Activated CD8-positive, alpha-beta T cell treated with anti-CD3 and anti-CD28 coated beads, Interleukin-2, amount 10 ng/mL, durations not matched to agents 7 days and 5 days (primary cell): ENCODE measurements around the gene TSPEAR. TPM values are rescaled to one million over a fixed set of nuclear protein-coding genes. Genes with fewer than 3 reads are reported as not detected.
"Not testable (repeated sequence)": the region's sequence is repeated elsewhere in the genome, so short reads cannot be mapped to it uniquely, and the experiment has no call there.

Experiments
- ATAC-seq: fragments of 150-1000 bp; cut with Tn5 transposase; one replicate; pipeline ENCODE4 v1.10.0; 2021; ENCODE audit warnings: moderate library complexity
- CTCF ChIA-PET: fragments of 350-600 bp; sonication (Branson Sonifier 250); formaldehyde crosslinking; loops from one replicate; lab custom pipeline; 2021; ENCODE audit warnings: antibody characterized with exemption; lab: Charles Lee
- POLR2A ChIA-PET: fragments of 350-600 bp; sonication (Branson Sonifier 250); formaldehyde crosslinking; loops from one replicate; lab custom pipeline; 2021; ENCODE audit warnings: antibody characterized with exemption; lab: Charles Lee
- DNase-seq: peaks from one replicate; pipeline ENCODE4 v3.0.0-alpha.2; 2020
- H3K27ac Mint-ChIP-seq: one replicate; pipeline ENCODE4 v1.8.0; 2021; ENCODE audit warnings: mild to moderate bottlenecking, mixed read lengths
- H3K27me3 Mint-ChIP-seq: one replicate; pipeline ENCODE4 v1.8.0; 2021; ENCODE audit warnings: low read depth, mixed read lengths
- H3K36me3 Mint-ChIP-seq: one replicate; pipeline ENCODE4 v1.8.0; 2021; ENCODE audit warnings: low read depth, mixed read lengths
- H3K4me1 Mint-ChIP-seq: one replicate; pipeline ENCODE4 v1.8.0; 2021; ENCODE audit warnings: low read depth, mixed read lengths
- H3K4me3 Mint-ChIP-seq: one replicate; pipeline ENCODE4 v1.8.0; 2021; ENCODE audit warnings: mild to moderate bottlenecking, mixed read lengths
- H3K9me3 Mint-ChIP-seq: one replicate; pipeline ENCODE4 v1.8.0; 2022; ENCODE audit warnings: mixed read lengths; ENCODE audit not compliant: insufficient read depth
- total RNA-seq, 2 experiments: library from RNA; stranded (reverse); gene quantifications; one replicate each; pipeline ENCODE4 v1.2.3, GENCODE V29; 2021

Gene TSPEAR
- total RNA-seq, 2 experiments from 2014 or later: not detected

DNA sequence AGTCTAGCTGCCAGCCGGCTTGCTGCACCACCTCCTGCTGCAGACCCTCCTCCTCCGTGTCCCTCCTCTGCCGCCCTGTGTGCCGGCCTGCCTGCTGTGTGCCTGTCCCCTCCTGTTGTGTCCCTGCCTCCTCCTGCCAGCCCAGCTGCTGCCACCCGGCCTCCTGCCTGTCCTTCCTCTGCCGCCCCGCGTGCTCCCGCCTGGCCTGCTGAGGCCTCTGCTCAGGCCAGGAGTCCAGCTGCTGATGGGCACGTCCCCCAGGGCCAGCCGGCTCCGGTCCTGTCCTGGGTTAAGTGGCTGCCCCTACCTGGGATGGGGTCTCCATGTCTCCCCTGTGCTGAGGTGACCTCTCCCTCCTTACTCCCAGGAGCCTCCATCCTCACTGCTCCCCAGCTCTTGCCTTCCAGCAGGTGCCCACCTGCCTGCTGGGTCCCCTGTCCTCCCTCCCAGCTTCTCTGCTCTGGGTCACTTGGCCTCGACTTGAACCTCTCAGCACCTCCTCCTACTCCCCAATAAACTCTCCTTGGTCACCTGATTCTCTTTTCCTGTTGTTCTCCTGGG is 98.6 kb downstream of the TSPEAR start:
- no peak overlapping the region for H3K4me3 Mint-ChIP-seq
- POLR2A ChIA-PET: no interaction called here
- H3K4me1 Mint-ChIP-seq: peaks cover 12% of the 10 kb centered on the region

DNA sequence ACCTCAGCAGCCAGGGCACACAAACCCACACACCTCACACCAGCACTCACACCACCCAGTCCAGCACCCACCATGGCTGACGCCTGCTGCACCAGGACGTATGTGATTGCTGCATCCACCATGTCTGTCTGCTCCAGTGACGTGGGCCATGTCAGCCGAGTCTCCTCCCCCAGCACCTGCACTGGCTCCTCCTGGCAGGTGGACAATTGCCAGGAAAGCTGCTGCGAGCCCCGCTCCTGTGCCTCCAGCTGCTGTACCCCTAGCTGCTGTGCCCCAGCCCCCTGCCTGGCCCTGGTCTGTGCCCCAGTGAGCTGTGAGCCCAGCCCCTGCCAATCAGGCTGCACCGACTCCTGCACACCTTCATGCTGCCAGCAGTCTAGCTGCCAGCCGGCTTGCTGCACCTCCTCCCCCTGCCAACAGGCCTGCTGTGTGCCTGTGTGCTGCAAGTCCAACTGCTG is 99.3 kb downstream of the TSPEAR start, which contains the start of gene KRTAP10-8:
Gene KRTAP10-8 (plus strand): TSS at position 51 of the 458 bp plus-strand sequence. CDS start 22 bp downstream, at position 73.
- ChIA-PET CTCF (no interaction called here), POLR2A (no interaction called here)
- peaks cover 3% of the 10 kb centered on the region for H3K36me3 Mint-ChIP-seq
- no peak within 1 kb of the TSS for H3K4me3 Mint-ChIP-seq
- peaks cover 2% of the 10 kb centered on the region for H3K27me3 Mint-ChIP-seq
- no peak within 1 kb of the TSS for H3K27ac Mint-ChIP-seq
- DNase-seq: no peak
- peaks cover 22% of the 10 kb centered on the region for H3K9me3 Mint-ChIP-seq
- peaks cover 9% of the 10 kb centered on the region for H3K4me1 Mint-ChIP-seq
- no peak for ATAC-seq

More for the DNA sequence above, 98.6 kb downstream of the TSPEAR start:
- CTCF ChIA-PET: no interaction called here
- Mint-ChIP-seq H3K27me3 (peaks cover 1% of the 10 kb centered on the region), H3K9me3 (peaks cover 22% of the 10 kb centered on the region), H3K36me3 (peaks cover 3% of the 10 kb centered on the region), H3K27ac (no peak overlapping the region)
- no peak for DNase-seq
- no peak for ATAC-seq

DNA sequence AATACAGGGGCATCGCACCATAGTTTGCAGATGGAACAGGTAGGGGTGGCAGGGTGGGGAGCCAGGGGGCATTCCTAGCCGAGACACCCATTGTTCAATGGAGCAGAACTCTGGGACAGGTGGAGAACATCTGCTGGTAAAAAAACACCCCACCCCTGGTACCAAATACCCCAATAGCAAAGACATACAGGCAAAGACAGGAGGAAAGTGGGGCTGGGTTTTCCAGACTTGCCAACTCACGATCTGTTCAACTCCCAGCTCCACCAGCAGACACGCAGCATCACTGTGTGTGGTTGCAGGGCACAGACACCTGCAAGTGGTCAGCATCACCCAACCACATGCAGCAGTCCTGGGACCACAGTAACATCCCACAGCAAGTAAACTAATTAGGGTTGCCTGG is 99.8 kb downstream of the TSPEAR start:
- peaks cover 4% of the 10 kb centered on the region for H3K27me3 Mint-ChIP-seq
- no peak for DNase-seq
- peaks cover 6% of the 10 kb centered on the region for H3K4me1 Mint-ChIP-seq
- H3K9me3 Mint-ChIP-seq: peaks cover 22% of the 10 kb centered on the region
- no peak overlapping the region for H3K27ac Mint-ChIP-seq
- H3K36me3 Mint-ChIP-seq: peaks cover 3% of the 10 kb centered on the region
- POLR2A ChIA-PET: no interaction called here
- CTCF ChIA-PET: no interaction called here
- no peak for ATAC-seq
- H3K4me3 Mint-ChIP-seq: no peak overlapping the region

DNA sequence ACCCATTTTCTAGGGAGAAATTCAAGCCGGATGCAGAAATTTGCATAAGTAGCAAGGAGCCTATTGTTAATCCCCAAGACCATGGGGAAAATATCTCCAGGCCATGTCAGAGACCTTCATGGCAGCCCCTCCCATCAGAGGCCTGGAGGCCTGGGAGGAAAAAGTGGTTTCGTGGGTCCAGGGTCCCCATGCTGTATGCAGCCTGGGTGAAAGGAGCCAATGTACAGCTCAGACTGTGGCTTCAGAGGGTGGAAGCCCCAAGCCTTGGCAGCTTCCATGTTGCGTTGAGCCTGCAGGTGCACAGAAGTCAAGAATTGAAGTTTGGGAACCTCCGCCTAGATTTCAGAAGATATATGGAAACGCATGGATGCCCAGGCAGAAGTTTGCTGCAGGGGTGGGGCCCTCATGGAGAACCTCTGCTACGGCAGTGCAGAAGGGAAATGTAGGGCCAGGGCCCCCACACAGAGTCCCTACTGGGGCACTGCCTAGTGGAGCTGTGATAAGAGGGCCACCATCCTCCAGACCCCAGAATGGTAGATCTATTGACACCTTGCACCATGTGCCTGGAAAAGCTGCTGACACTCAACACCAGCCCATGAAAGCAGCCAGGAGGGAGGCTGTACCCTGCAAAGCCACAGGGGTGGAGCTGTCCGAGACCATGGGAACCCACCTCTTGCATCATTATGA is 101.1 kb downstream of the TSPEAR start:
- peaks cover 22% of the 10 kb centered on the region for H3K9me3 Mint-ChIP-seq
- DNase-seq, POLR2A ChIA-PET, H3K36me3 Mint-ChIP-seq, H3K4me1 Mint-ChIP-seq, H3K27ac Mint-ChIP-seq, H3K27me3 Mint-ChIP-seq, H3K4me3 Mint-ChIP-seq, ATAC-seq: not testable (repeated sequence)
- CTCF ChIA-PET: interaction anchor here (0.9 to 1.1 kb wide), 2 partner anchors 155 to 350 kb away, joined by 3 to 4 read pairs; no protein-coding TSS in a partner anchor

DNA sequence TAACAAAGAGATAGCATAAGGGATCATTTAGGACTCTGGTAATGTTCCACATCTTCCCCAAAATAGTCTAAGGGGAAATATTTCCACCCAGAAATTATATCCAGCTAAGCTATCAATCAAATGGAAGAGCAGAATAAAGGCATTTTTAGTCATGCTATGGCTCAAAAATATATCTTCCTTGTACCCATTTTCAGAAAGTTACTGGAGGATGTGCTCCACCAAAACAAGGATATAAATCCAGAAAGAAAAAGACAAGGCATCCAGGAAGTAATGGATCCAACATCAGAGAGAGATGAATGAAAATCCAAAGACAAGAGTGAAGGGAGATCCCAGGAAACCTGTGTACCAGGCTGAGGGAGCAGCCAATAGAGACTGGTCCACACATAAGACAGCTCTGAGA is 102.2 kb downstream of the TSPEAR start:
- peaks cover 11% of the 10 kb centered on the region for H3K27me3 Mint-ChIP-seq
- ATAC-seq: no peak
- H3K36me3 Mint-ChIP-seq: peaks cover 3% of the 10 kb centered on the region
- H3K4me3 Mint-ChIP-seq: no peak overlapping the region
- no peaks in the 10 kb centered on the region for H3K4me1 Mint-ChIP-seq
- ChIA-PET POLR2A (no interaction called here), CTCF (interaction anchor here (0.9 kb wide), 1 partner anchor 156 kb away, joined by 3 read pairs; no protein-coding TSS in a partner anchor)
- no peak for DNase-seq
- H3K9me3 Mint-ChIP-seq: peaks cover 22% of the 10 kb centered on the region
- no peak overlapping the region for H3K27ac Mint-ChIP-seq

DNA sequence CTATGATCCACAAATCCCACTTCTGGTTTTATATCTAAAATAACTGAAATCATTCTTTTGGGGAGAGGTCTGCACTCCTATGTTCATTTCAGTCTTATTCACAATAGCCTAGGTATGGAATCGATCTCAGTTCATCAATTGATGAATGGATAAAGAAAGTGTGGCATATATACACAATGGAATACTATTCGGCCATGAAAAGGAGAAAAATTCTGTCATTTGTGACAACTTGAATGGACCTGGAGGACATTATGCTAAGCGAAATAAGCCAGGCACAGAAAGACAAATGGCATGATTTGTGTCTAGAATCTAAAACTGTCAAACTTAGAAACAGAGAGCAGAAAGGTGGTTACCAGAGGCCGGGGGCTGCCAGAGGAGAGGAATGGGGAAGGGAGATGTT is 104.9 kb downstream of the TSPEAR start:
- peaks cover 11% of the 10 kb centered on the region for H3K27me3 Mint-ChIP-seq
- H3K4me3 Mint-ChIP-seq: no peak overlapping the region
- H3K27ac Mint-ChIP-seq: no peak overlapping the region
- POLR2A ChIA-PET: no interaction called here
- no peaks in the 10 kb centered on the region for H3K4me1 Mint-ChIP-seq
- H3K36me3 Mint-ChIP-seq: peaks cover 3% of the 10 kb centered on the region
- peaks cover 22% of the 10 kb centered on the region for H3K9me3 Mint-ChIP-seq
- ATAC-seq (no peak), DNase-seq (no peak)
- CTCF ChIA-PET: no interaction called here

DNA sequence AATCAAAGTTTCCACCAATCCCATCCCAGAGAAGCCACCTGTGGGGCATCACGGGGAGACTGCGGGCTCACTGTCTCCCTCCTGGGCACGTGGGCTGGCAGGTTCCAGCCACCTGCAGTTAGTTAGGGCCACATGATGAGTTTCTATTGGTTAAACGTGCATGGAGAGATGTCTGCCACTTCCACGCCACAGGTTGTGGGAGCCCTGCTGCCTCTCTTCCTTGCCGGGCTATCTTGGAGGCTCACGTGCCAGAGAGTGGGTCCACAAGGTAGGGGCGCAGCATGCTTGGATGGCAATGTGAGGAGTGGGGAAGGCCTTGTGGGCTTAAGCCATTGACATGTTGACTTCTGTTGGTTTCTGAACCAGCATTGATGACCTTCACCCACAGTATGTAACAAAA is 107.5 kb downstream of the TSPEAR start:
- H3K4me3 Mint-ChIP-seq: no peak overlapping the region
- peaks cover 11% of the 10 kb centered on the region for H3K27me3 Mint-ChIP-seq
- ChIA-PET POLR2A (no interaction called here), CTCF (no interaction called here)
- no peak overlapping the region for H3K27ac Mint-ChIP-seq
- no peaks in the 10 kb centered on the region for H3K36me3 Mint-ChIP-seq
- DNase-seq (no peak), ATAC-seq (no peak)
- no peaks in the 10 kb centered on the region for H3K4me1 Mint-ChIP-seq
- no peaks in the 10 kb centered on the region for H3K9me3 Mint-ChIP-seq

DNA sequence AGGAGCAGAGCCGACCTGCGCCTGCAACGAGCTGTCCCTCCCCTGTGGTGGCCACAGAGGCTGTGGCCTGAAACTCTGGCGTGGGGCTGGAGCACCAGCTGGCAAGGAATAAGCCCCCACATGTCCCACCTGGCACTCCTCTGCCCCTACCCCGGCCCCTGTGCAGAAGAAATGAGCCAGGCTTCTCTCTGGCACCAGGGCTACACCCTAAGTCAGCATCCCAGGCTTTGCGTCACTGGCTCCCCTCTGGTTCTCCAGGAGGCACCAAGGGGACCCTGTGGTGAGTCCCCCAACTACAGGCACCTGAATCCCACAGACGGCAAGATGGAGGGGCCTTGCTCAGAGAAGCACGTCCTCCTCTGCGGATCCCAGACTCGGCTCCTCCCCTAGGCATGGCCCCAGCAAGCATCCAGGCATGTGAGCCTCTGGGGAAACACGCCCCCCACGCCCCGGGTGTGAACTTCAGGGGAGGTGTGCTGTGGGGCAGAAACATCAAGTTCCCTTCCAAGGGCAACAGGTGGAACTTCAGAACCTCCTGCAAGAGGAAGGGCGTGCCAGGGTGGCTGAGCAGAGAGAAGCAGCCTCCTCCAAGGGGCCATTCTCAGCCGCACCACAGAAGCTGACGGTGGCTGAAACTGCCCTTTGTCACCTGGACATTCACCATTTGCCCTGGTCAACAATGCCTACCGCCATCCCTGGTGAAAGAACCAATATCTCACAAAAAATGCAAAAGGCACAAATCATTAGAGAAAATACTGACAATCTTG is 108.1 kb downstream of the TSPEAR start:
- ATAC-seq: no peak
- no peak for DNase-seq
- H3K9me3 Mint-ChIP-seq: no peaks in the 10 kb centered on the region
- H3K27me3 Mint-ChIP-seq: peaks cover 11% of the 10 kb centered on the region
- POLR2A ChIA-PET: no interaction called here
- no peaks in the 10 kb centered on the region for H3K36me3 Mint-ChIP-seq
- H3K4me3 Mint-ChIP-seq: no peak overlapping the region
- no peaks in the 10 kb centered on the region for H3K4me1 Mint-ChIP-seq
- no peak overlapping the region for H3K27ac Mint-ChIP-seq
- CTCF ChIA-PET: no interaction called here

DNA sequence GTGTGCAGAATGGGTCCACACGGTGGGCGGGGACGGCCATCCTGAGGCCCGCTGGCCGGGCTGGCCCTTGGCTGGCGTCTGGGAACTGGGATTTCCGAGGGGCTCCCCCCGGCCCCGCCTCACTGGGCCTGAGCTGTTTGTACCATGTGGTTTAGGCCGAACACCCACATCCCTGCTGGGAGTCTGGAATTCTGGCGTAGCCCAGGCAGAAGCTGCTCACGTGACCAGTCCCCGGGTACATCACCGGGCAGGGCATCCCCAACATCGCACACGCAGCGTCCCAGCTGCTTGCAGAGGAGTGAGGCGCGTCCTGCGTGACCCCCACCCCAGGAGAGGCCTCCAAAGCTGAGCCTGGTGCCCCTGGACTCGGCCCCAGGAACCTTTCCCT is 108.9 kb downstream of the TSPEAR start:
- Mint-ChIP-seq H3K27ac (no peak overlapping the region), H3K36me3 (no peaks in the 10 kb centered on the region), H3K4me3 (no peak overlapping the region), H3K4me1 (no peaks in the 10 kb centered on the region), H3K27me3 (peaks cover 9% of the 10 kb centered on the region), H3K9me3 (no peaks in the 10 kb centered on the region)
- DNase-seq (no peak), ATAC-seq (no peak)
- CTCF ChIA-PET: no interaction called here
- POLR2A ChIA-PET: no interaction called here

DNA sequence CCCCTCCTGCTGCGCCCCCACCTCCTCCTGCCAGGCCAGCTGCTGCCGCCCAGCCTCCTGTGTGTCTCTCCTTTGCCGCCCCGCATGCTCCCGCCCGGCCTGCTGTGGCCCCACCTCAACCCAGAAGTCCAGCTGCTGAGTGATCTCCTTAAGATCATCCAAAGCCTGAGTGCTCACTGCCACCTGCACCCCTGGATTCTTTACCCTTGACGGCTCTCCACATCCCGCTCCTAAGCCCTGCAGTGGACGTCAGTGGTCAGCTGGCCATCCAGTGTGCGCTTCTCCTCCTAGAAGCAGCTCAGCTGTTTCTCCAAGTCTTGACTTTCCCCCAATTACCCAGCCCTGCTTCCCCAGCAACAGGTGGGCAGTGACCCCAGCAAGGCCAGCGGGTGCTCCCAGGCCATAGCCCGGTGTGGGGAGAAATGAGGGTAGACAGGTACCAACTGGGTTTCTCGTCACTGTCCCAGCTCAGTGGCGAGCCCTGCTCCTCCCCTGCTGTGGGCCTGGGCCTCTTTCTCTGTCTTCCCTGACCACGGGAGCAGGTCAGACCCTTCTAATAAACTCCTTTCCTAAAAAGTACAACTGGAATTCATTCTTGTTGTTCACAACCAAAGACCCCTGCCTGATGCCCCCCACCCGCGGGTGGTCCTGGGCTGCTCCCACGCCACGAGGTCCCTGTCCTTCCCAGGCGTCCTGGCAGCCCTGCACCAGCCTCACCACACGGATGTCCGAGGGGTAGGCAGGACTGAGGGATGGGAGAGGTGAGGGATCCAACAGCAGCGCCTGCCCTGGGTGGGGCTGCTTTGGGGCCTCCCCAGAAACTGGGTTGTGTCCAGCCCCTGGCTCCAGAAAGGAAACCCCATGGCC is 109.5 kb downstream of the TSPEAR start:
- ChIA-PET POLR2A (interaction anchor here (0.8 kb wide), 1 partner anchor 24 kb away, joined by 3 read pairs; no protein-coding TSS in a partner anchor), CTCF (no interaction called here)
- ATAC-seq (no peak), DNase-seq (no peak)
- Mint-ChIP-seq H3K27me3 (peaks cover 9% of the 10 kb centered on the region), H3K9me3 (no peaks in the 10 kb centered on the region), H3K4me3 (no peak overlapping the region), H3K36me3 (no peaks in the 10 kb centered on the region), H3K4me1 (no peaks in the 10 kb centered on the region), H3K27ac (peak overlapping the region; percentile 56)

DNA sequence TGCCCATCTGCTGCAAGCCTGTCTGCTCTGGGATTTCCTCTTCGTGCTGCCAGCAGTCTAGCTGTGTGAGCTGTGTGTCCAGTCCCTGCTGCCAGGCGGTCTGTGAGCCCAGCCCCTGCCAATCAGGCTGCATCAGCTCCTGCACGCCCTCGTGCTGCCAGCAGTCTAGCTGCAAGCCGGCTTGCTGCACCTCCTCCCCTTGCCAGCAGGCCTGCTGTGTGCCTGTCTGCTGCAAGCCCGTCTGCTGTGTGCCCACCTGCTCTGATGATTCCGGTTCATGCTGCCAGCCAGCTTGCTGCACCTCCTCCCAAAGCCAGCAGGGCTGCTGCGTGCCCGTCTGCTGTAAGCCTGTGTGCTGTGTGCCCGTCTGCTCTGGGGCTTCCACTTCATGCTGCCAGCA is 110.3 kb downstream of the TSPEAR start:
- CTCF ChIA-PET, DNase-seq, ATAC-seq, H3K4me3 Mint-ChIP-seq, H3K27me3 Mint-ChIP-seq, H3K36me3 Mint-ChIP-seq, H3K9me3 Mint-ChIP-seq, H3K27ac Mint-ChIP-seq, H3K4me1 Mint-ChIP-seq: not testable (repeated sequence)
- POLR2A ChIA-PET: interaction anchor here (0.8 kb wide), 1 partner anchor 25 kb away, joined by 3 read pairs; no protein-coding TSS in a partner anchor
